SK-N-SH treated with all-trans-retinoic acid at 6 μM for 48 hours (cell line): Measurements from ENCODE around the gene MKS1.

Experiments used
- ATAC-seq: fragments of 200-7000 bp; cut with Tn5 transposase; 3 replicates; pipeline ENCODE4 v1.9.1; 2020; ENCODE audit warnings: mild to moderate bottlenecking, moderate library complexity
- ARNTL ChIP-seq: fragments of 450-650 bp; formaldehyde crosslinking; IDR thresholded peaks from 2 replicates; pipeline ENCODE4 v1.5.0; 2020; ENCODE audit warnings: low read depth, mild to moderate bottlenecking, moderate library complexity, borderline replicate concordance
- BACH2 ChIP-seq: fragments of 250-450 bp; sonication (Bioruptor Pico); IDR thresholded peaks from 2 replicates; pipeline ENCODE4 v1.9.0; 2021; ENCODE audit warnings: mild to moderate bottlenecking, borderline replicate concordance
- CSDC2 ChIP-seq: fragments of 250-450 bp; sonication (Bioruptor Pico); IDR thresholded peaks from 2 replicates; pipeline ENCODE4 v1.5.0; 2020; ENCODE audit warnings: mild to moderate bottlenecking, moderate library complexity
- ESRRG ChIP-seq: fragments of 250-450 bp; sonication (Bioruptor Pico); IDR thresholded peaks from 2 replicates; pipeline ENCODE4 v1.6.1; 2021; ENCODE audit warnings: mild to moderate bottlenecking
- GLIS3 ChIP-seq: fragments of 250-450 bp; sonication (Bioruptor Pico); IDR thresholded peaks from 2 replicates; pipeline ENCODE4 v1.5.0; 2020; ENCODE audit warnings: mild to moderate bottlenecking, moderate library complexity
- ISL1 ChIP-seq: fragments of 250-450 bp; sonication (Bioruptor Pico); IDR thresholded peaks from 2 replicates; pipeline ENCODE4 v2.1.2; 2022; ENCODE audit warnings: mild to moderate bottlenecking, moderate library complexity
- OSR1 ChIP-seq: fragments of 250-450 bp; sonication (Bioruptor Pico); IDR thresholded peaks from 2 replicates; pipeline ENCODE4 v1.8.0; 2022; ENCODE audit warnings: moderate library complexity, mild to moderate bottlenecking, inconsistent platforms
- PPARA ChIP-seq: fragments of 250-450 bp; sonication (Bioruptor Pico); IDR thresholded peaks from 2 replicates; pipeline ENCODE4 v1.5.0; 2020; ENCODE audit warnings: mild to moderate bottlenecking, borderline replicate concordance
- RARB ChIP-seq: fragments of 250-450 bp; sonication (Bioruptor Pico); IDR thresholded peaks from 2 replicates; pipeline ENCODE4 v1.8.0; 2021; ENCODE audit warnings: mild to moderate bottlenecking, moderate library complexity
- SNAI2 ChIP-seq: fragments of 250-450 bp; sonication (Bioruptor Pico); IDR thresholded peaks from 2 replicates; pipeline ENCODE4 v1.5.0; 2020; ENCODE audit warnings: mild to moderate bottlenecking, moderate library complexity
- TCF4 ChIP-seq: fragments of 250-450 bp; sonication (Bioruptor Pico); IDR thresholded peaks from 2 replicates; pipeline ENCODE4 v1.8.0; 2021; ENCODE audit warnings: mild to moderate bottlenecking, moderate library complexity, borderline replicate concordance
- ZC3H10 ChIP-seq: fragments of 250-450 bp; sonication (Bioruptor Pico); IDR thresholded peaks from 2 replicates; pipeline ENCODE4 v1.5.1; 2021; ENCODE audit warnings: mild to moderate bottlenecking, moderate library complexity
- ZFP3 ChIP-seq: fragments of 250-450 bp; sonication (Bioruptor Pico); IDR thresholded peaks from 2 replicates; pipeline ENCODE4 v1.5.0; 2020; ENCODE audit warnings: mild to moderate bottlenecking, moderate library complexity
- ZFP30 ChIP-seq: fragments of 450-650 bp; formaldehyde crosslinking; IDR thresholded peaks from 2 replicates; pipeline ENCODE4 v1.5.0; 2022; ENCODE audit warnings: mild to moderate bottlenecking, moderate library complexity
- ZNF565 ChIP-seq: fragments of 450-650 bp; formaldehyde crosslinking; conservative IDR thresholded peaks from 2 replicates; pipeline ENCODE4 v1.5.0; 2020; ENCODE audit warnings: low read depth, mild to moderate bottlenecking, moderate library complexity
- ZNF70 ChIP-seq: fragments of 450-650 bp; formaldehyde crosslinking; IDR thresholded peaks from 2 replicates; pipeline ENCODE4 v1.5.0; 2020; ENCODE audit warnings: mild to moderate bottlenecking, moderate library complexity
- ZNF8 ChIP-seq: fragments of 450-650 bp; formaldehyde crosslinking; IDR thresholded peaks from 2 replicates; pipeline ENCODE4 v1.5.0; 2020; ENCODE audit warnings: mild to moderate bottlenecking, moderate library complexity
- TF ChIP-seq, protein P1 (sequence below): fragments of 250-450 bp; sonication (Bioruptor Pico); IDR thresholded peaks from 2 replicates; pipeline ENCODE4 v1.8.0; 2021; ENCODE audit warnings: low read depth, mild to moderate bottlenecking, moderate library complexity, borderline replicate concordance
- TF ChIP-seq, protein P2 (sequence below): fragments of 250-450 bp; sonication (Bioruptor Pico); IDR thresholded peaks from 2 replicates; pipeline ENCODE4 v1.8.0; 2020; ENCODE audit warnings: mild to moderate bottlenecking, moderate library complexity, borderline replicate concordance
- TF ChIP-seq, protein P3 (sequence below): fragments of 250-450 bp; sonication (Bioruptor Pico); IDR thresholded peaks from 2 replicates; pipeline ENCODE4 v1.5.1; 2020; ENCODE audit warnings: low read depth, mild to moderate bottlenecking, moderate library complexity
- TF ChIP-seq, protein P4 (sequence below): fragments of 250-450 bp; sonication (Bioruptor Pico); IDR thresholded peaks from 2 replicates; pipeline ENCODE4 v1.5.1; 2021; ENCODE audit warnings: mild to moderate bottlenecking, moderate library complexity
- TF ChIP-seq, protein P5 (sequence below): fragments of 250-450 bp; sonication (Bioruptor Pico); IDR thresholded peaks from 2 replicates; pipeline ENCODE4 v1.5.0; 2020; ENCODE audit warnings: mild to moderate bottlenecking, moderate library complexity

MKS1 gene

DNA sequence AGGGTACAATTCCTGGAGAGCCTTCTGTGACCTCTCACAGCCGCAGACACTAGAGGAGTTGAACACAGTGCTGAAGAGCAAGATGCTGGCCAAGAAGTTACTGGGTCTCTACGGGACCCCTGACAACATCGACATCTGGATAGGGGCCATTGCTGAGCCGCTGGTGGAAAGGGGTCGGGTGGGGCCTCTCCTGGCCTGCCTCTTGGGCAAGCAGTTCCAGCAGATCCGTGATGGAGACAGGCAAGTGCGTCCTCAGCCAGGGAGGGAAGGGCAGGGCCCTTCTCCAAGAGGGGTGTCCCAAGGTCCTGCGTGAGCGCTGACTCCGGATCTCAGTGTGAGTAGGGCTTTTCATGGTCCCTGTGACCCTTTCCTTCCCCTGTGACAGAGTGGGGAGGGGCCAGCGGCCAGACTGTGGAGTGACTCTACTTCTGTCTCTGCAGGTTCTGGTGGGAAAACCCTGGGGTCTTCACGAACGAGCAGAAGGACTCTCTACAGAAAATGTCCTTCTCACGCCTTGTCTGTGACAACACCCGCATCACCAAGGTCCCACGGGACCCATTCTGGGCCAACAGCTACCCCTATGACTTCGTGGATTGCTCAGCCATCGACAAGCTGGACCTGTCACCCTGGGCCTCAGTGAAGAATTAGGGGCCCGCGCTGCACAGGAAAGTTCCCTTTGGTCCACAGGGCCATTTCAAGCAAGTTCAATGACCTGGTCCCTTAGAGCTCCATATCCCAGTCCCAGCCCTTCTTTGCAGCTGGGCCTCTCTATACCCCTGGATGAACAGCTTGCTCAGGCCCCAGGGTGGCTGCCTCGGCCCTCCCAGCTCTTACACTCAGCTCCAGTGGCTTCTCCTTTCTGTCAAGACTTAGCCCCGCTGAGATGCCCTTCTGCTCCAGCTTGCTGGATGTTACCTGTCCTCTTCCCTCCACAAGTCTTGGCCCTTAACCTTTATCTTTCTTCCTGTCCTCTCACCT lies 48.6 kb upstream of the MKS1 start:
- TF ChIP-seq SNAI2 (CRISPR knock-in tag) (no peak), ARNTL (CRISPR knock-in tag) (no peak), RARB (CRISPR knock-in tag) (no peak), TCF4 (no peak), BACH2 (CRISPR knock-in tag) (no peak), ISL1 (CRISPR knock-in tag) (no peak), ZNF8 (CRISPR knock-in tag) (no peak), CSDC2 (CRISPR knock-in tag) (no peak)
- TF ChIP-seq, protein P1, sequence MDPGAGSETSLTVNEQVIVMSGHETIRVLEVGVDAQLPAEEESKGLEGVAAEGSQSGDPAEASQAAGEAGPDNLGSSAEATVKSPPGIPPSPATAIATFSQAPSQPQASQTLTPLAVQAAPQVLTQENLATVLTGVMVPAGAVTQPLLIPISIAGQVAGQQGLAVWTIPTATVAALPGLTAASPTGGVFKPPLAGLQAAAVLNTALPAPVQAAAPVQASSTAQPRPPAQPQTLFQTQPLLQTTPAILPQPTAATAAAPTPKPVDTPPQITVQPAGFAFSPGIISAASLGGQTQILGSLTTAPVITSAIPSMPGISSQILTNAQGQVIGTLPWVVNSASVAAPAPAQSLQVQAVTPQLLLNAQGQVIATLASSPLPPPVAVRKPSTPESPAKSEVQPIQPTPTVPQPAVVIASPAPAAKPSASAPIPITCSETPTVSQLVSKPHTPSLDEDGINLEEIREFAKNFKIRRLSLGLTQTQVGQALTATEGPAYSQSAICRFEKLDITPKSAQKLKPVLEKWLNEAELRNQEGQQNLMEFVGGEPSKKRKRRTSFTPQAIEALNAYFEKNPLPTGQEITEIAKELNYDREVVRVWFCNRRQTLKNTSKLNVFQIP (CRISPR knock-in tag), result no peak
- TF ChIP-seq, protein P2, sequence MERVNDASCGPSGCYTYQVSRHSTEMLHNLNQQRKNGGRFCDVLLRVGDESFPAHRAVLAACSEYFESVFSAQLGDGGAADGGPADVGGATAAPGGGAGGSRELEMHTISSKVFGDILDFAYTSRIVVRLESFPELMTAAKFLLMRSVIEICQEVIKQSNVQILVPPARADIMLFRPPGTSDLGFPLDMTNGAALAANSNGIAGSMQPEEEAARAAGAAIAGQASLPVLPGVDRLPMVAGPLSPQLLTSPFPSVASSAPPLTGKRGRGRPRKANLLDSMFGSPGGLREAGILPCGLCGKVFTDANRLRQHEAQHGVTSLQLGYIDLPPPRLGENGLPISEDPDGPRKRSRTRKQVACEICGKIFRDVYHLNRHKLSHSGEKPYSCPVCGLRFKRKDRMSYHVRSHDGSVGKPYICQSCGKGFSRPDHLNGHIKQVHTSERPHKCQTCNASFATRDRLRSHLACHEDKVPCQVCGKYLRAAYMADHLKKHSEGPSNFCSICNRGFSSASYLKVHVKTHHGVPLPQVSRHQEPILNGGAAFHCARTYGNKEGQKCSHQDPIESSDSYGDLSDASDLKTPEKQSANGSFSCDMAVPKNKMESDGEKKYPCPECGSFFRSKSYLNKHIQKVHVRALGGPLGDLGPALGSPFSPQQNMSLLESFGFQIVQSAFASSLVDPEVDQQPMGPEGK (CRISPR knock-in tag), result no peak
- TF ChIP-seq, protein P3, sequence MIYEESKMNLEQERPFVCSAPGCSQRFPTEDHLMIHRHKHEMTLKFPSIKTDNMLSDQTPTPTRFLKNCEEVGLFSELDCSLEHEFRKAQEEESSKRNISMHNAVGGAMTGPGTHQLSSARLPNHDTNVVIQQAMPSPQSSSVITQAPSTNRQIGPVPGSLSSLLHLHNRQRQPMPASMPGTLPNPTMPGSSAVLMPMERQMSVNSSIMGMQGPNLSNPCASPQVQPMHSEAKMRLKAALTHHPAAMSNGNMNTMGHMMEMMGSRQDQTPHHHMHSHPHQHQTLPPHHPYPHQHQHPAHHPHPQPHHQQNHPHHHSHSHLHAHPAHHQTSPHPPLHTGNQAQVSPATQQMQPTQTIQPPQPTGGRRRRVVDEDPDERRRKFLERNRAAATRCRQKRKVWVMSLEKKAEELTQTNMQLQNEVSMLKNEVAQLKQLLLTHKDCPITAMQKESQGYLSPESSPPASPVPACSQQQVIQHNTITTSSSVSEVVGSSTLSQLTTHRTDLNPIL (CRISPR knock-in tag), result no peak
- TF ChIP-seq, all 23 proteins: peak for 0
- no peak for ATAC-seq

DNA sequence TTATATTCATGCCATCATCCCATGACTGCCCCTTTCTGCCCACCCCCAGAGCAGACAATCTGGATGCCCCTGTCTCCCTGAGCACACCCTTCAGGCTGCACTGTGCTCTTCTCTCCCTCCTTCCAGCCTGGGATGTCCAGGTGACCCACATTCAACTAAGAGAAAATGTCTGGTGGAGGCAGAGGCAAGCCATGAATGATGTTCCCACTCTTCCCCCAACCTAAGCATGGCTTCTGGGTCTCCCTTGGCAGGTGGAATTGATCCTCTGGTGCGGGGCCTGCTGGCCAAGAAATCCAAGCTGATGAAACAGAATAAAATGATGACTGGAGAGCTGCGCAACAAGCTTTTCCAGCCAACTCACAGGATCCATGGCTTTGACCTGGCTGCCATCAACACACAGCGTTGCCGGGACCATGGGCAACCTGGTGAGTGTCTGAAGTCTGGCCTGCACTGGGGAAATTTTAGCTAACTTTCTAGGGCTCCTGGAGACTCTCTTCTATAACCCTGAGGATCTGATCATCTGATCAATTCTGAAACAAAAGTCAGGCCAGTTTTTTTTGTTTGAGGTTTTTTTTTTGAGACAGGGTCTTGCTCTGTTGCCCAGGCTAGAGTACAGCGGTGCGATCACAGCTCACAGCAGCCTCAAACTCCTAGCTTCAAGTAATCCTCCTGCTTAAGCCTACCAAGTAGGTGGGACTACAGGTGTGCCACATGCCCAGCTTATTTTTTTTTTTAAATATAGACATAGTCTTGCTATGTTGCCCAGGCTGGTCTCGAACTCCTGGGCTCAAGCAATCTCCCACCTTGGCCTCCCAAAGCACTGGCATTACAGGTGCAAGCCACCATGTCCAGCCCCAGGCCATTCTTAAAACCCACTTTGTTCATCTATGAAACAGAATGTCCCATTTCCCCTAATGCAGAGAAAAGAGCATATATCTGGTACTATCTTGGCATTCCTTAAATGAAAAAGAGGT lies 47.1 kb upstream of the MKS1 start:
- ATAC-seq, result no peak
- TF ChIP-seq ZNF8 (CRISPR knock-in tag) (no peak), ZFP3 (CRISPR knock-in tag) (no peak), ZC3H10 (CRISPR knock-in tag) (no peak), ZFP30 (CRISPR knock-in tag) (no peak), RARB (CRISPR knock-in tag) (no peak), GLIS3 (CRISPR knock-in tag) (no peak), ESRRG (CRISPR knock-in tag) (no peak), ZNF70 (CRISPR knock-in tag) (no peak), SNAI2 (CRISPR knock-in tag) (no peak), TCF4 (no peak), OSR1 (CRISPR knock-in tag) (no peak), ZNF565 (no peak), PPARA (no peak)
- TF ChIP-seq, protein P2 (CRISPR knock-in tag), result no peak
- TF ChIP-seq, protein P4, sequence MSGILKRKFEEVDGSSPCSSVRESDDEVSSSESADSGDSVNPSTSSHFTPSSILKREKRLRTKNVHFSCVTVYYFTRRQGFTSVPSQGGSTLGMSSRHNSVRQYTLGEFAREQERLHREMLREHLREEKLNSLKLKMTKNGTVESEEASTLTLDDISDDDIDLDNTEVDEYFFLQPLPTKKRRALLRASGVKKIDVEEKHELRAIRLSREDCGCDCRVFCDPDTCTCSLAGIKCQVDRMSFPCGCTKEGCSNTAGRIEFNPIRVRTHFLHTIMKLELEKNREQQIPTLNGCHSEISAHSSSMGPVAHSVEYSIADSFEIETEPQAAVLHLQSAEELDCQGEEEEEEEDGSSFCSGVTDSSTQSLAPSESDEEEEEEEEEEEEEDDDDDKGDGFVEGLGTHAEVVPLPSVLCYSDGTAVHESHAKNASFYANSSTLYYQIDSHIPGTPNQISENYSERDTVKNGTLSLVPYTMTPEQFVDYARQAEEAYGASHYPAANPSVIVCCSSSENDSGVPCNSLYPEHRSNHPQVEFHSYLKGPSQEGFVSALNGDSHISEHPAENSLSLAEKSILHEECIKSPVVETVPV (CRISPR knock-in tag), result no peak
- TF ChIP-seq, protein P5, sequence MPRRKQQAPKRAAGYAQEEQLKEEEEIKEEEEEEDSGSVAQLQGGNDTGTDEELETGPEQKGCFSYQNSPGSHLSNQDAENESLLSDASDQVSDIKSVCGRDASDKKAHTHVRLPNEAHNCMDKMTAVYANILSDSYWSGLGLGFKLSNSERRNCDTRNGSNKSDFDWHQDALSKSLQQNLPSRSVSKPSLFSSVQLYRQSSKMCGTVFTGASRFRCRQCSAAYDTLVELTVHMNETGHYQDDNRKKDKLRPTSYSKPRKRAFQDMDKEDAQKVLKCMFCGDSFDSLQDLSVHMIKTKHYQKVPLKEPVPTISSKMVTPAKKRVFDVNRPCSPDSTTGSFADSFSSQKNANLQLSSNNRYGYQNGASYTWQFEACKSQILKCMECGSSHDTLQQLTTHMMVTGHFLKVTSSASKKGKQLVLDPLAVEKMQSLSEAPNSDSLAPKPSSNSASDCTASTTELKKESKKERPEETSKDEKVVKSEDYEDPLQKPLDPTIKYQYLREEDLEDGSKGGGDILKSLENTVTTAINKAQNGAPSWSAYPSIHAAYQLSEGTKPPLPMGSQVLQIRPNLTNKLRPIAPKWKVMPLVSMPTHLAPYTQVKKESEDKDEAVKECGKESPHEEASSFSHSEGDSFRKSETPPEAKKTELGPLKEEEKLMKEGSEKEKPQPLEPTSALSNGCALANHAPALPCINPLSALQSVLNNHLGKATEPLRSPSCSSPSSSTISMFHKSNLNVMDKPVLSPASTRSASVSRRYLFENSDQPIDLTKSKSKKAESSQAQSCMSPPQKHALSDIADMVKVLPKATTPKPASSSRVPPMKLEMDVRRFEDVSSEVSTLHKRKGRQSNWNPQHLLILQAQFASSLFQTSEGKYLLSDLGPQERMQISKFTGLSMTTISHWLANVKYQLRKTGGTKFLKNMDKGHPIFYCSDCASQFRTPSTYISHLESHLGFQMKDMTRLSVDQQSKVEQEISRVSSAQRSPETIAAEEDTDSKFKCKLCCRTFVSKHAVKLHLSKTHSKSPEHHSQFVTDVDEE, result no peak
- TF ChIP-seq, protein P1 (CRISPR knock-in tag), result no peak
- TF ChIP-seq, protein P3 (CRISPR knock-in tag), result no peak
